Stimulated activated CD8-positive, alpha-beta memory T cell treated with anti-CD3 and anti-CD28 coated beads, Interleukin-7, amount 100 ng/mL, for 1 hour (primary cell): ENCODE data around the gene ASZ1.

Experiments
- DNase-seq, 2 donors: peaks; one replicate each; pipeline ENCODE4 v3.0.0-alpha.2; 2020; ENCODE audit warnings: low read depth in 2 of 2

The ASZ1 gene

GRCh38 chr7:117402109-117402508 lies 25.2 kb downstream of the ASZ1 start:
- DNase-seq = no peak

GRCh38 chr7:117401293-117402002 lies 25.8 kb downstream of the ASZ1 start:
- no peak for DNase-seq

GRCh38 chr7:117399820-117400422 lies 27.4 kb downstream of the ASZ1 start:
- no peak for DNase-seq

- DNase-seq = no peak
Observed at GRCh38 chr7:117395743-117396142, 31.6 kb downstream of the ASZ1 start.

- no peak for DNase-seq
Observed at GRCh38 chr7:117393781-117394180, 33.5 kb downstream of the ASZ1 start.

GRCh38 chr7:117389871-117390270 lies 37.4 kb downstream of the ASZ1 start:
- DNase-seq = no peak

GRCh38 chr7:117386110-117386706 lies 41.1 kb downstream of the ASZ1 start:
- DNase-seq = no peak

- no peak for DNase-seq
Observed at GRCh38 chr7:117385363-117386109, 41.8 kb downstream of the ASZ1 start.

- DNase-seq = no peak
Observed at GRCh38 chr7:117384688-117385362, 42.5 kb downstream of the ASZ1 start.

- no peak for DNase-seq
Observed at GRCh38 chr7:117383483-117384189, 43.7 kb downstream of the ASZ1 start.

GRCh38 chr7:117383046-117383445 lies 44.2 kb downstream of the ASZ1 start:
- DNase-seq = no peak

- DNase-seq = no peak
Observed at GRCh38 chr7:117381362-117381761, 45.9 kb downstream of the ASZ1 start.

GRCh38 chr7:117375380-117375779 lies 51.9 kb downstream of the ASZ1 start:
- no peak for DNase-seq

- DNase-seq = no peak
Observed at GRCh38 chr7:117372073-117372472, 55.2 kb downstream of the ASZ1 start.

- DNase-seq = no peak
Observed at GRCh38 chr7:117364339-117365080, 62.8 kb downstream of the ASZ1 start.

- DNase-seq = no peak
Observed at GRCh38 chr7:117362294-117362888, 64.9 kb downstream of the ASZ1 start.

GRCh38 chr7:117350027-117350426 lies 77.3 kb downstream of the ASZ1 start:
- no peak for DNase-seq

GRCh38 chr7:117349570-117349969 lies 77.7 kb downstream of the ASZ1 start:
- DNase-seq = no peak

- no peak for DNase-seq
Observed at GRCh38 chr7:117347962-117348672, 79.2 kb downstream of the ASZ1 start.

GRCh38 chr7:117347480-117347879 lies 79.8 kb downstream of the ASZ1 start:
- no peak for DNase-seq
